T47D (cell line): ENCODE results near the gene PNPLA3.

Experiments
- DNase-seq, 2 experiments: peaks; one replicate each; pipeline versions ENCODE4 v3.0.0 to v3.0.0-alpha.2; 2011 to 2012; ENCODE audit warnings: low read depth in 1 of 2, low spot score in 1 of 2
- JUND ChIP-seq: IDR thresholded peaks from 2 replicates; pipeline ENCODE4 v1.6.1; 2012; ENCODE audit warnings: low read depth
- in situ Hi-C: cut with HindIII; loops from 2 replicates; pipeline ENCODE4 v1.10.0; 2016; ENCODE audit warnings: low sequenced_read_pairs, low pct_unique_long_range_greater_than_20kb

The PNPLA3 gene

DNA sequence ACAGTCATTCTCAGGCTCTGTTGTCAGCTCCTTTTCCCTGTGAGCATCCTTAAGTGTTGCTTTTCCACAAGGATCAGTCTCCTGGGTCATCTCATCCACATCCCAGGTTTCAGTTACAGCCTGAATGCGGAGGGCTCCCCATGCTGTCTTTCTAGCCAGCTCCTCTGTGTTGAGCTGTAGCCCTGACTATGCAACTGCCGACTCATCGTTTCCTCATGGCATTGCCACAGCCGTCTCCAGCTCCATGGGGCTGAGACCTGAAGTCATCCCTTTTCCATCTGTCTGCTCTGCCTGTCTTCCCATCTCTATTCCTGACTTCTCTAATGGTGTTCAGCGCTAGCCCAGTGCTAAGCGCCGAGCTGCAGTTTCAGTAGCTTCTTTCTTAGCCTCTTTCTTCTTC, 43.5 kb downstream of the PNPLA3 start:
- no peak for TF ChIP-seq JUND
- no peak for DNase-seq
- in situ Hi-C loops: no loop called here

DNA sequence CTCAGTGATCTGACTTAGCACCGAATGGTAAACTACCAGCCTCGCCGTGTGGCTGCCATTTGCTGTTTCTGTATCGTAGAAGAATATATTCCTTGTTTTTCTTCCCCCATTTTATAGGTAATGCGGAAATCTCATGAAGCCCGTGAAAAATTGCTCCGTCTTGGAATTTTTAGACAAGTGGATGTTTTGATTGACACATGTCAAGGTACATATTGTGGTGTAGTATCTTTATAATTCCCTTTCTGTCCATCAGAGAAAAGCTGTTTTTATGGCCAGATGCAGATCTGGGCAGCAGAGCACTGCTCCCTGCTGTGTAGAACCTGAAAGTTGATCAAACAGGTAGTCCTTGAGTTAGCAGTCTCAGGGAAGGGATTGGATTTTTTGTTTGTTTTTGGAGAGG, 45.0 kb downstream of the PNPLA3 start:
- DNase-seq: no peak
- no peak for TF ChIP-seq JUND
- in situ Hi-C loops: no loop called here

DNA sequence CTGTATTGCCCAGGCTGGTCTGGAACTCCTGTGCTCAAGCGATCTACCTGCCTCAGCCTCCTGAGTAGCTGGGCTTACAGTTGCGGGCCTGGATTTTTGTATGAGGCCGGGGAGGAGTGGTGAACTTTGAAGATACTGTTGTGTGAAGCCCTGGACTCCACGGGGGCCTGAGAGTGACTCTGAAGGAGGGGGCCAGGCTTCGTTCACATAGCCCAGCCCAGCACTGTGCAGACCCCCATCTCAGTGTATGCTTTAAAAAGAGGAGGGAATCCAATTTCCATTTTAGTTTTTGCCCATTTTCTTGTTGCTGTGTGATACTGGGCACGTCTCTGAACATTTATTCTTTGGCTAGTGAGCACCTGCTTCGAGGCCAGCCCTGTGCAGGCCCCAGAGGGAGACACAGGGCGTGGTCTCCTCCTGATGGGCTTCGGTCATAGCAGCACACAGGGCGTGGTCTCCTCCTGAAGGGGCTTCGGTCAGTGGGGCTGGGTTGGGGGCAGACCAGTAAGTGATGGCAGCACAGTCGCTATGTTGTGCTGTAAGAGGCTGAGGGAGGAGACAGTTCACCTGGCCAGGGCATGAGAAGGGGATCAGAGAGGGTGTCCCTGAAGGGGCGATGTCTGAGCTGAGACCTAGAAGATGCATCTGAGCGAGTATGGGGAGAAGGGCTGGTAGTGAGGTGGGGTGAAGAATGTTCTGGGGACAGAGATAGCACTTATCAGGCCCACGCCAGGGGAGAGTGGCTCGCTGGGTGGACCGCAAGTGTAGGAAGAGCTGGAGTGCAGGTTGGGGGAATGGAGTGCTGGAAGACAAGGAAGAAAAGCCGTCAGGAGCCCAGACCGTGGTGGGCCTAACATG, 45.6 kb downstream of the PNPLA3 start:
- no peak for DNase-seq
- in situ Hi-C loops: no loop called here
- TF ChIP-seq JUND: no peak

DNA sequence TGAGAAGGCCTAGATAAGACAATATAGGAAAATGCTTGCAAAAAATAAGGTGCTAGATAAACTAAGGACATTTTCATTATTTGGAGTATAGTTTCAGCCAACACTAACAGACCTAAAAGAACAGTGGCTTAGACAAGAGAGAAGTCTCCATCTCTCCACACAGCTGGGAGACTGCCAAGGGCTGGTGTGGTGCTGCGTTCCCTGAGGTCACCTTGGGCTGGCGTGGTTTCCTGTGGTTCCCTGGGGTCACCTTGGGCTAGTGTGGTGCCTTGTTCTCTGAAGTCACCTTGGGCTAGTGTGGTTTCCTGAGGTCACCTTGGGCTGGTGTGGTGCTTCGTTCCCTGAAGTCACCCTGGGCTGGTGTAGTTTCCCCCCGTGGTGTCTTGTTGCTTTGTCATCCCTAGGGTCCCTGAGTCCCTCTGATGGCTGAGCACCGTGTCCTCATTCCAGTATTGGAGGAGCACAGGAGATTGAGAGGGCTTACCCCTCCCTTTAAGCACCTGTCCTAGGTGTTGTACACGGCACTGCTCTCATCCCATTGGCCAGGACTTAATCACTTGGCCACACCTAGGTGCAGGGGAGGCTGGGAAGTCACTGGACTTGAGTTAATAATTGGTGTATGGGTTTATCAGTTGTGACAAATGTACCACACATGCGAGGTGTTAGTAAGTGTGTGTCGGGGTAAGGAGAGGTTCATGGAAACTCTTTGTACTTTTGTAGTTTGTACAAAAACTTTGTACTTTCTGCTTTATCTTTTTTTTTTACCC, 46.6 kb downstream of the PNPLA3 start:
- in situ Hi-C loops: no loop called here
- no peak for DNase-seq
- no peak for TF ChIP-seq JUND

DNA sequence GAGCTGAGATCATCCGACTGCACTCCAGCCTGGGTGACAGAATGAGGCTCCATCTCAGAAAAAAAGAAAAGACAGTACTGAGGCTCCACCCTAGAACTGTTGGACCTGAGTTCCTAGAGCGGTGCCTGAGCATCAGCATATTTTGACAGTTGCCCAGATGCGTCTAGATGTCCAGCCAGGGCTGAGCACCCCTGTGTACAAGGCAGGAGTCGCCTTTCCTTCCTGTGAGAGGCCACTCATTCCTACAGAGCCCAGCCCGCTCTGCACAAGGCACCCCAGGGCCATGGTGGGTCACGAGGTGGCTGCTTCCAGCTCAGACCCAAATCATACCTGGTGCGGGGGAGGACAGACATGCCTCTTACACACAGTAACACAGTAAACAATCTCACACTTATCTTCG, 47.5 kb downstream of the PNPLA3 start:
- no peak for TF ChIP-seq JUND
- no peak for DNase-seq
- in situ Hi-C loops: no loop called here

DNA sequence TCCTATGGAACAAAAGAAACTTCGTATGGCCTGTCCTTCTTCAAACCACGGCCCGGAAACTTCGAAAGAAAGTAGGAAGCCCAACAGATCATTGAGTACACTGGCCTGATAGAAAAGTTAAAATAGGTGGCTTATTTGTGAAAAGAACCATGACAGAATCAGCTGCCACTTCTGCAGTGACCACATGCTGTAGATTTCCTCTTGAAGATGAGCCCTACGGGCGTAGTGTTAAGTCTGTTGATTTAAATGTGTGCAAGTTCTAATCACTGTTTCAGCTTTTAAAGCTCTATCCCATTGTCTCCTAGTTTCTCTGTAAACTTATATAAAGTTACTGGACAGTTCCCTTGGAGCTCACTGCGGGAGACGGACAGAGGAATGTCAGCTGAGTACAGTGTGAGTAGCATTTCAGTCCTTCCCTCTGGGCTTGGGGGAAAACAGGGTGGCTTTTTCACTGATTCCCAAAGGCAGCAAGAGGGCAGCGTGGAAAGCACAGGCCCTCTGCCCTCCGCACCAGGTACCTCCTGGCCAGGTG, 49.4 kb downstream of the PNPLA3 start:
- DNase-seq: no peak
- TF ChIP-seq JUND: no peak
- in situ Hi-C loops: no loop called here

DNA sequence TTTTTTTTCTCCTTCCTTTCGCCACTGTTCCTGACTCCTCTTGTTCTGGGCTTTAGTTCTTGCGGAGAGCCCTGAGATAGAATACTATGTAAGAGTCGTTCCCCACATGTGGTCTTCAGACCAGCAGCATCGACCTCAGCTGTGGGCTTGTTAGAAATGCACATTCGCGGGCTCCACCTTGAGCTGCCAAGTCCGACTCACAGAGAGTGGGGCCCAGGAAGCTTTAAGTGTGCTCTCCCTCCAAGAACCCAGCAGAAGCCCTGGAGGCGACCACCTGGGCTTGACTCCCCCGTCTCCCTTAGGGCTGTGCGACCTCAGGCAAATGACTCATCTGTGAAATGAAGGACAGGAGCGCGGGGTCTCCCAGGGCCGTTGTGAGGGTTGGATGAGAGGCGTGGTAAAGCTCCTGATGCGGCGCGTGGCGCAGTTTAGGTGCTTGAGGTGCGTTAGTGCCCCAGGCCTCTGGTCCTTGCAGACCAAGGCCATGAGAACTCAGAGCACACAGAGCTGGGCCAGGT, 50.5 kb downstream of the PNPLA3 start:
- DNase-seq: no peak
- no peak for TF ChIP-seq JUND
- in situ Hi-C loops: no loop called here

DNA sequence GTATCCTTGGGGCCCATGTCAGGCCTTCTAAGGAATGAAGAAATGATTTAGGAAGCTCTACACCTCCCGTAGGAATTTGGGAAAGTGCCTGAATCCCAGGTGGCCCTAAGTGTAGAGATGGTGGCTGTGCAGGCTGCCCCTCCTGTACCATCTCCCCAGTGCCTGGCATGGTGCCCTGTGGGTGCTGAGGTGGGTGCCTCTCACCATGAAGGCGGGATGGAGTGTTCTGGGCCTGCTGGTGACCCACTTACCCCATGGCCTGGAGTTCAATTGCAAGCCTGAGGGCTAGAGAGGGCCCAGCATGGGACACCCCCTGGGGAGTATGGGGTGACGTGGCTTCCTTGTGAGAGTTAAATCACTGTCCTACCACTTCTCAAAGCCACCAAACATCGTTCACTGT, 51.4 kb downstream of the PNPLA3 start:
- in situ Hi-C loops: no loop called here
- DNase-seq: no peak
- no peak for TF ChIP-seq JUND

DNA sequence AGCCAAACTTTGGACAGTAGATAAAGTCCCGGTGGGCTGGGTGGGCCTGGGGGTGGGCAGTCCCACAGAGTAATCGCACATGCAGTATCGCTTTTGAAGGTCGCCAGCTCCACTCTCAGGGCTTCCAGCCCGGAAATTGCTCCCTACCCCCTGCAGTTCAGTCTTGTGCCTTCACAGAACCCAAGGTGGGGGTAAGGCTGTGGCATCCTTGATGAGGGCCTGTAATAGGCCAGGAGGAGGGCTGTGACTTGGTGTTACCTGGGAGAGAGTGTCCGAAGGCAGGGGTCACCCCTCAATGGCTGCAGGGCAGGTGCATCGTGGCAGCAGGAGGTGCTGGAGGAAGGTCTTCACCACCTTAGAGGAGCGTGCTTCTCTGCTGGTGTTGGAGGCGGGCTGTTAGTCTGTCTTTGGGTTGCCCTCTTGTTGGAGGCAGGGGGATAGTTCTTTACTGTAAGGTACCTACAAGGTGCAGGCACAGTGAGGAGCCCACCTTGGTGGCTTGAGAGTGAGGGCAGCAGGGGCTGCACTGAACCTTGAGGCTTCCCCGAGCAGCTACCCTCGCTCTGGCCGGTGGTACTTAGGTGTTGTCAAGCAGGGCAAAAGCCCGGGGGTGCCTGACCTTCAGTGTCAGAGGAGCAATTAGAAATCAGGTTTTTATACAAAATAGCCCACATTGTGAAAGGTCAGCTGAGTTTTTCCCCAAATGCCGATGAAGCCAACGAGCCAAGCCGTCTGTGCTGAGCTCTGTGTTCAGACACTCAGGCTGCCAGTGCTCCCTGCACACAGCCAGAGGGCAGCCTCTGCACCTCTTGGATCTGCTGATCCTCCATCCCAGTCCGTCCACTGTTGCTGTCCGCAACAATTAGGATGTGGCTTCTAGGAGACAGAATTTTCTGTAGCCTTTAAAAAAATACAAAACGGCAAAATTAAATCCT, 53.5 kb downstream of the PNPLA3 start:
- in situ Hi-C loops: no loop called here
- DNase-seq: no peak
- TF ChIP-seq JUND: no peak

DNA sequence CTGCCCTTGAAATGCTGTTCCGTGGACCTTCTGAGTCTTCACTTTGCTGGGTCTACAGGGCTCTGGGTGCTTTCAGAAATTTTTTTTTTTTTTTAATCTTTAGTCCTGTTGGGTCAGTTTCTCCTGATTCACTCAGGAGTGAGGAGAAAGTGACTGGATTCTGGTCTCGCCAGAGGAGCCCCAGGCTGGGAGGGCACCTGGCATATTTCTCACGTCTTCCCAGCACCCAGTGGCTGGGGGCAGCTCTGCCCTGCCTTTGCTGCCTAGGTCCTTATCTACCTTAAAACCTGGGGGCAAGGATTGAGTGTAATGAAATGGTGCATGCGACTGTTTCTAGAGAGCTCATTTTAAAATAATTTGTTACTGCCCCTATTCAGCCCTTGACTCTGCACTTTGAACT, 55.0 kb downstream of the PNPLA3 start:
- no peak for TF ChIP-seq JUND
- in situ Hi-C loops: no loop called here
- DNase-seq: no peak

DNA sequence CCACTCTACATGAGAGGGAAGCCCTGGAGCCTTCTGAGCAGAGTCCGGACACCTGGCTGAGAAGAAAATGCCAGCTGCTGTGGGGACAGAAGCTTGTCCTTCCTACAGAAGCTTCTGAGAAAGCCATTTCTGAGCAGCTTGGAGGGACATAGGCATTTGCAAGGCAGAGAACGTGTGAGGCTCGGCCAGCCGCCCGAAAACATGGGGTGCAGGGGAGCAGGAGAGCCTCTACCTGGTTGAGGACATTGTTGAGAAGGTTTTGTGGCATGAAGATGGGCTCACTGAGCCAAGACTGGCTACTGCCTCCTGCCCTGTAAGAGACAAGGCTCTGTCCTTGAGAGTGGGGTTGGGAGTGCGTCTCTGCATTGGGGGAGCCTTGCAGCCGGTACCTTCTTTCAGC, 57.0 kb downstream of the PNPLA3 start:
- TF ChIP-seq JUND: no peak
- no peak for DNase-seq
- in situ Hi-C loops: no loop called here

DNA sequence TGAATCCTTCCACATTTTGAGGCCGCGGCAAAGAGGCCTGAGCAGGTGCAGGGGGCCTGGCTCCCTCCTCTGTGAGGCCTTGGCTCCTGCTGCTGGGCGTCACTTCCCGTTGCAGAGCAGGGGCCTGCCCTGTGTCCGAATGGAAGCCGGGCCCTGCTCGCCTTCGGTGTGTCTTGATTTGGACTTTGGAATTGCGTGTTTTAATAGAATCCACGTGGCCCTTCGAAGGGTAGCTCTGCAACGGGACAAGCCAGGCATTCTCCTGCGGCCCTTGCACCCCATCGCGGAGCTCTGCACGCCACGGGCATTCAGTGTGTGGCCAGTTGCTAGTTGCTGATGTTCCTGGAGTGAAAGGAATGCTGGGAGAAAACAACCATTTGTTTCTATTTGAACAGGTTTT, 57.4 kb downstream of the PNPLA3 start:
- no peak for TF ChIP-seq JUND
- DNase-seq: no peak
- in situ Hi-C loops: no loop called here
